GM12875 (cell line): Measurements from ENCODE around the gene MRE11.
A peak's percentile ranks its signal among the peaks of the same experiment; 100 is the strongest.

Source experiments
- H3K4me3 ChIP-seq: one replicate; pipeline ENCODE4 v1.5.1; 2011; ENCODE audit warnings: low read depth, low read length, control low read depth
- CTCF ChIP-seq: IDR thresholded peaks from 2 replicates; pipeline ENCODE4 v1.5.1; 2011; ENCODE audit warnings: low read depth, mild to moderate bottlenecking, control low read depth, inconsistent platforms, low read length, moderate library complexity, borderline replicate concordance; ENCODE audit not compliant: insufficient read depth

MRE11 gene

GRCh38 chr11:94504689-94505293 is 11.1 kb upstream of the MRE11 start:
- peak; percentile 27; the same call in 1 of the 2 replicates for TF ChIP-seq CTCF
- no peak overlapping the region for H3K4me3 ChIP-seq

GRCh38 chr11:94501522-94501921 is 7.9 kb upstream of the MRE11 start:
- no peak overlapping the region for H3K4me3 ChIP-seq
- no peak for TF ChIP-seq CTCF

- TF ChIP-seq CTCF: no peak
- H3K4me3 ChIP-seq: no peak overlapping the region
Observed at GRCh38 chr11:94500181-94500580, 6.5 kb upstream of the MRE11 start.

- no peak for TF ChIP-seq CTCF
- H3K4me3 ChIP-seq: peak overlapping the region; percentile 82
Observed at GRCh38 chr11:94494126-94494680, 559 bp upstream of the MRE11 start.

GRCh38 chr11:94486068-94486467 is 7.6 kb downstream of the MRE11 start:
- TF ChIP-seq CTCF: no peak
- H3K4me3 ChIP-seq: no peak overlapping the region

GRCh38 chr11:94481342-94481741 is 12.3 kb downstream of the MRE11 start:
- TF ChIP-seq CTCF: no peak
- no peak overlapping the region for H3K4me3 ChIP-seq

GRCh38 chr11:94477624-94478023 is 16.0 kb downstream of the MRE11 start:
- no peak overlapping the region for H3K4me3 ChIP-seq
- no peak for TF ChIP-seq CTCF
